HG02642 (cell line): ENCODE results near the gene PPP6R2.

Experiments
- ATAC-seq: cut with Tn5 transposase; IDR thresholded peaks from one replicate; pipeline ENCODE4 v1.9.1; 2021; ENCODE audit warnings: mild to moderate bottlenecking; ENCODE audit not compliant: unreplicated experiment, poor library complexity

Gene PPP6R2

DNA sequence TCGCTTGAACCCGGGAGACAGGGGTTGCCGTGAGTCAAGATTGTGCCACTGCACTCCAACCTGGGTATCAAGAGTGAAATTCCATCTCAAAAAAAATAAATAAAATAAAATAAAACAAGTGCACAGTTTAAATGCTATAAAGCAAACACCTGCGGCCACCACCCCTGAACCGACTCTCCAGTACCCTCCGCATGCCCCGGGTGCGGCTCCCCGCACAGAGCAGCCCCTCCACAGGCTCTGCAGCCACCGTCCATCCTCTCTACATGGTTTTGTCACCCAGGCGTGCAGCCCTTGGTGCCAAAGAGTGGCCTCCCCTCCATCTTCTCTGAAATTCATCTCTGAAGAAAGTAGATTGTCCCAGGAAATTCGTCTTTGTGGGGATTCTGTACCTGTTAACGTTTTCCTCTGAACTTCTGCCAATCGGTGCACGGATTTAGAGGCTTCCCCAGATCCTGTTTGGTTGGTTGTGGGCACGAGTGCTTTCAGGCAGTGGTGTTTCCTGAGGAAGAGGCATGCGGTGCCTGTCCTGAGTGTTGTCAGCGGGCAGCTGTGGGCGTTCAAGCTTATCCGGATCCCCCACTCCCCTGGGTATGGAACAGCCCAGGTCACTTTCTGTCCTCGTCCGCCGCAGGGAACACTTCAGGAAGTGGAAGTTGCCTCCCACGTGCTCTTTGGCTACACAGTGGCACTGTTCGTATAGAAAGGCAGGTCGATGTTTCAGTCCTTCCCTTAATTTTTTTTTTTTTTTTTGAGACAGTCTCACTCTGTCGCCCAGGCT, 147.6 kb downstream of the PPP6R2 start:
- no peak for ATAC-seq
